HFF-Myc (cell line): ENCODE data around the gene KCNQ5.

ENCODE experiments used
- DNase-seq: peaks from one replicate; pipeline ENCODE4 v3.0.0-alpha.2; 2011; ENCODE audit warnings: low read depth; ENCODE audit errors: extremely low read depth
- H3K4me3 ChIP-seq: replicated peaks from 2 replicates; pipeline ENCODE4 v1.5.1; 2011; ENCODE audit warnings: low read depth, mild to moderate bottlenecking, control low read depth, low read length
- TF ChIP-seq, protein P1 (sequence below): IDR thresholded peaks from 2 replicates; pipeline ENCODE4 v1.5.1; 2012; ENCODE audit warnings: mild to moderate bottlenecking, low read depth, low read length, control low read depth; ENCODE audit errors: missing control alignments

Gene KCNQ5

DNA sequence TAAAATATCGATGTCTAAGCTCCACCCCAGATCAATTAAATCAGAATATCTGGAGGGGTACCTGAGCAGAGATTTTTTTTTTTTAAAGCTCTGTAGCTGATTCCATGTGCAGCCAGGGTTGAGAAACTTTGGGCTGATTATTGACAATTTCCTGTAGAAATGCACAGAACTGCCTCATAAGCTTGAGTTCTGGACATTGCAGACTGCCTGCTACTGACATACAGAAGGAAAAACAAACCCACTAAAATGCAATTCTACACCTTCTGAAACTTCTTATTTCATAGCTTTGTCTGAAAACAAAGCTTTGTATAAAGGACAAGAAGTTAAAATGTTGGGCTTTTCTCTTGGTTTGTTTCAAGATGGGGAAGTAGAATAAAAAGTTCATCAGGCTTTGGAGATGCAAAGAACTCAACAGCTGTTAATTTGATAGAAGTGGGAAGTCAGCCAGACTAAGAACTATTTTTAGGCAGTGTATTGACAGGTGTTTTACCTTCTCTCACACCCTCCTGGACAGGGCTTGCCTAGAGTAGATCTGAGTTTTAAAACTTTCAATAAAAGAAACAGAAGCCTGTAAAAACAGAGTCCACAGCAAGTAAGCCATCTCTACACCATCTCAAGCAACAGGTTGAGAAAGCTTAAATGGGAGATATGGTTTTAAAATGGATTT, 147.7 kb downstream of the KCNQ5 start:
- no peak overlapping the region for H3K4me3 ChIP-seq
- TF ChIP-seq, protein P1, sequence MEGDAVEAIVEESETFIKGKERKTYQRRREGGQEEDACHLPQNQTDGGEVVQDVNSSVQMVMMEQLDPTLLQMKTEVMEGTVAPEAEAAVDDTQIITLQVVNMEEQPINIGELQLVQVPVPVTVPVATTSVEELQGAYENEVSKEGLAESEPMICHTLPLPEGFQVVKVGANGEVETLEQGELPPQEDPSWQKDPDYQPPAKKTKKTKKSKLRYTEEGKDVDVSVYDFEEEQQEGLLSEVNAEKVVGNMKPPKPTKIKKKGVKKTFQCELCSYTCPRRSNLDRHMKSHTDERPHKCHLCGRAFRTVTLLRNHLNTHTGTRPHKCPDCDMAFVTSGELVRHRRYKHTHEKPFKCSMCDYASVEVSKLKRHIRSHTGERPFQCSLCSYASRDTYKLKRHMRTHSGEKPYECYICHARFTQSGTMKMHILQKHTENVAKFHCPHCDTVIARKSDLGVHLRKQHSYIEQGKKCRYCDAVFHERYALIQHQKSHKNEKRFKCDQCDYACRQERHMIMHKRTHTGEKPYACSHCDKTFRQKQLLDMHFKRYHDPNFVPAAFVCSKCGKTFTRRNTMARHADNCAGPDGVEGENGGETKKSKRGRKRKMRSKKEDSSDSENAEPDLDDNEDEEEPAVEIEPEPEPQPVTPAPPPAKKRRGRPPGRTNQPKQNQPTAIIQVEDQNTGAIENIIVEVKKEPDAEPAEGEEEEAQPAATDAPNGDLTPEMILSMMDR = no peak
- no peak for DNase-seq

GRCh38 chr6:72770959-72771358, 149.1 kb downstream of the KCNQ5 start:
- TF ChIP-seq, protein P1 = no peak
- DNase-seq = no peak
- no peak overlapping the region for H3K4me3 ChIP-seq

- DNase-seq = no peak
- no peak overlapping the region for H3K4me3 ChIP-seq
- TF ChIP-seq, protein P1 = no peak
Measured at GRCh38 chr6:72776456-72776855, 154.6 kb downstream of the KCNQ5 start.

GRCh38 chr6:72781624-72782023, 159.8 kb downstream of the KCNQ5 start:
- TF ChIP-seq, protein P1 = no peak
- H3K4me3 ChIP-seq = no peak overlapping the region
- DNase-seq = no peak

GRCh38 chr6:72783035-72783434, 161.2 kb downstream of the KCNQ5 start:
- DNase-seq = no peak
- H3K4me3 ChIP-seq = no peak overlapping the region
- TF ChIP-seq, protein P1 = no peak

- TF ChIP-seq, protein P1 = no peak
- H3K4me3 ChIP-seq = no peak overlapping the region
- no peak for DNase-seq
Measured at GRCh38 chr6:72783666-72784065, 161.8 kb downstream of the KCNQ5 start.

GRCh38 chr6:72784071-72784470, 162.2 kb downstream of the KCNQ5 start:
- TF ChIP-seq, protein P1 = no peak
- DNase-seq = no peak
- H3K4me3 ChIP-seq = no peak overlapping the region
